ENCODE results near the gene ECI1. TPM values are rescaled to one million over a fixed set of nuclear protein-coding genes. Genes with fewer than 3 reads are reported as not detected.

Gene ECI1
- total RNA-seq, 1 donor from 2014 or later, result 38.7 TPM

DNA sequence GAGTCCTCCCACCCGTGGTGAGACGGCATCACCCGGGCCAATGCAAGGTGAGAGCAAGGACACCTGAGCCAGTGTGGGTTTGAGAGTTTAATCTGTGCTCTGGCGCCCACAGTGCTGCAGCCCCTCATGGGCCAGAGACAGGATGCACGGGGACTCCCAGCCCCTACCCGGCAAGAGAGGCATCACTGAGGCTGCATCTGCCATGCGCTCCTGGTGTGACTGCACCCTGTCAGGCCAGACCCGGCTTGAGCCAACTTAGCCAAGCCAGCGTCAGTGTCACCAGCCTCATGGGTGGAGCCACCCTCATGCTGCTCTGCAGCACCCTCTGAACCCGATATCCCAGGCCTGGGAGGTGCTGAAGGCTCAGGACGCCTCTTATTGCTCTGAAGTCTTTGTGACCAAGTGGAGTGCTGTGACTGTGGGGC is 39.5 kb downstream of the ECI1 start:
- Mint-ChIP-seq H3K4me1 (peaks cover 24% of the 10 kb centered on the region), H3K9me3 (no peaks in the 10 kb centered on the region), H3K27ac (peak overlapping the region; percentile 41), H3K36me3 (ENCODE audit: low read depth) (peaks cover 32% of the 10 kb centered on the region), H3K27me3 (no peaks in the 10 kb centered on the region), H3K4me3 (peak overlapping the region; percentile 64)
- intact Hi-C loops (cut with micrococcal nuclease), result loop anchor here (10.0 kb wide), 1 partner anchor 207 kb away; the partner anchor contains the start of gene ZNF598
- no peak for DNase-seq

DNA sequence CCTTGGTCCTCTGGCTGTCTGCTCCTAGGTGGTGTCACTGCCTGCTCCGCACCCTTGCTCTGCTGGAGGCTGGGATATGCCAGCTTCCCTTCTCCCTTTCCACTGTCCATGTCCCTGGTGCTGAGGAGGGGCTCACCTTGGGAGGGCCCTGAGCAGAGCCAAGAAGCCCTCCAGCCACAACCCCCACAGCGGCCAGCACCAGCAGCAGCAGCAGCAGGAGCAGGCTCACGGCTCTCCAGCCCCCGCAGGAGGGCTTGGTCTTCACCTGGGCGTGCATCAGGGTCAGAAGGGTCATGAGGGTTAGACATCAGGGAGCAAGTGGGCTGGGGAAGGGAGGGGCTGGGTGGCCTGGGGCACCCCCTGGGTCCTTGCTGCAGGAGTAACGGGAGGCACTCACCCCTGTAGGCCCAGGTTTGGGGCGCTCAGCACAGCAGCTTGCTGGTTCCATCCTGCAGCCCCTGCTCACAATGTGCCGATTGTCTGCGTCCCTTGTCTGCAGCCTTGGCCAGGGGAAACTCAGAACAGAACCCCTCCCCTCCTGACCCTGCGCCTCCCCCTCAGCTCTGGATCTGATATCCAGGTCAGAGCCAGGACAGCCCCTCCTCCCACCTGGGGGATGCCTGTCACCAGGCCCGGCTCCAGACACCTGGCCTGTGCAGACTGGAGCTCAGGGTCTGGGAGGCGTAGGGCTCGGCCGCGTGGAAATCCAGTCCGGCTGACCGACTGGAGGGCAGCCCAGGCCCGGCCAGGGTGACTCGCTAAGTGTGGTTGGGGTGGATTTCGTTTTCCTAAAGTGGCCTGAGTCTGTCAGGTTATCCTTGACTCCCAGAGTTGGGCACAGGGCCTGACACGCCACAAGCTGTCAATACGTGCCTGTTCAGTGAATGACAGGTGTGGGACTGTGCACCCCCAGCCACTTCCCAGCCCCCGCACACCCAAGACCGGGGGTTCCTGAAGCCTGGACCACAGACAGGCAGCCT is 40.7 kb downstream of the ECI1 start, which contains the start of gene BRICD5:
Gene BRICD5, minus strand, starts transcription at position 478 of the 980 bp plus-strand sequence. Its CDS starts 30 bp downstream, at position 448.
- DNase-seq, result no peak
- Mint-ChIP-seq H3K9me3 (no peaks in the 10 kb centered on the region), H3K4me1 (peaks cover 21% of the 10 kb centered on the region), H3K27me3 (no peaks in the 10 kb centered on the region), H3K4me3 (no peak within 1 kb of the TSS), H3K36me3 (ENCODE audit: low read depth) (peaks cover 35% of the 10 kb centered on the region), H3K27ac (no peak within 1 kb of the TSS)
- intact Hi-C loops (cut with micrococcal nuclease), result loop anchor here (10.0 kb wide), 1 partner anchor 206 kb away; the partner anchor contains the start of gene ZNF598

DNA sequence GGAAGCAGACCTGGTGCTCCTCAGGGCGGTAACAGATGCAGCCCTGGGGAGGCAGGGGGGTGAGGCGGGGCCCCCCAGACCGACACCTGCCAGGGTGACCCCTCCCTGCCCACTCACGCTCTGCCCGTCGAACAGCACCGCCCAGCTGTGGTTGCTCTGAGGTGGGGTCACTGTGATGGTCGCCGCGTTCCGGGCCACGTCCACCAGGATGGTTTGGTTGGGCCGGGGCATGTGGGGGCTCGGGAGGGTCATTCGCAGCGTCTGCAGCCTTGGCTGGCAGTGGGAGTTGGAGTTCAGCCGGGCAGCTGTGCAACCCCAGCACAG is 41.4 kb downstream of the ECI1 start:
- Mint-ChIP-seq H3K4me3 (no peak overlapping the region), H3K36me3 (ENCODE audit: low read depth) (peaks cover 35% of the 10 kb centered on the region), H3K27ac (no peak overlapping the region), H3K9me3 (no peaks in the 10 kb centered on the region), H3K27me3 (no peaks in the 10 kb centered on the region), H3K4me1 (peaks cover 21% of the 10 kb centered on the region)
- intact Hi-C loops (cut with micrococcal nuclease), result loop anchor here (10.0 kb wide), 1 partner anchor 205 kb away; the partner anchor contains the start of gene ZNF598
- no peak for DNase-seq

DNA sequence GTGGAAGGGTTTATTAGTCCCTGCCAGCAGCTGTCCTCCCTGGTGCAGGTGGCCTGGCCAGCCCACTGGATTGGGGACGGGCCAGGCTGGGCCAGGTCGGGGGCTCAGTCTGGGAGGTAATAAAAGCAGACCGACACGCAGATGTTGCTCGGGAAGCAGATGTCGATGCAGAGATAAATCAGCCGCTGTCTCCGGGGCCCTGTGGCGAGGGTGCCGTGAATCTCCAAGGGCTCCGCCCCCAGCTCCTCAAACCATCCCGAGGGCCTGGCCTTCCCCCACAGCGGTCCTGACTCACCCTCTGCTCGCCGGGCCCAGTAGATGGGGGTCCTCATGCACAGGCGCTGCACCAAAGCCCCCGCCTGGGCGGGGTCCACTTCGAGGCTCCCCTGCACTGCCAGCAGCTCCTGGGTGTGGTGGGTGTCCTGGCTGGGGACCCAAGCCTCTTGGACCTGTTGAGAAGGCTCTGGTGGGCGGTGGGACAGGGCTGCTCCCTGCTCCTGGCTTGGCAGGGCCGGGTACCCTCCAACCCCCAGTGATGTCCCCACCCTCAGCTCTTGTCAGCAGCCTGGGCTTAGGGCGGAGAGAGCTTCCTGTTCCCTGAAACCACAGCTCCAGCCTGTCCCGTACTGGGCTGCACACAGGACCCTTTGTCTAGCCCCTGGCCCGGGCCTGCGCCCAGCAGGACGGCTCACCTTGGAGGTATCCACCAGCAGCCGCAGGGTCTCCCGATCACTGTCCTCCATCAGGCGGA is 42.0 kb downstream of the ECI1 start:
- no peaks in the 10 kb centered on the region for H3K27me3 Mint-ChIP-seq

DNA sequence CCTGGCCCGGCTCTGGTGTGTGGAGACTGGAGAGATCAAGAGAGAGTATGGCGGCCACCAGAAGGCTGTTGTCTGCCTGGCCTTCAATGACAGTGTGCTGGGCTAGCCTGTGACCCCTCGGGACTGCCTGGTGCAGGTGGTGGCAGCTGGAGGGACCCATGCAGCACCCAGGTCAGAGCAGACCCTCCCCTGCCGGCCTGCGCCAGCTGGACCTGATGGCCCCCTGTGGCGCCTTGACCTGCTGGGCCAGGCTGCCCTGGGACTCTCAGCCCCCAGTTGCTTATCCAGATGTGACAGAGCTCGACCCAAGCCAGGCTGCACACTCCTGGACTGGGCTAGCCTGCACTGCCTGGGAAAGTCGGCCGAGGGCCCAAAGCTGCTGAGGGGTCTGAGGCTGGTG is 42.6 kb downstream of the ECI1 start:
- DNase-seq, result no peak
- no peaks in the 10 kb centered on the region for H3K27me3 Mint-ChIP-seq
- H3K36me3 Mint-ChIP-seq (ENCODE audit: low read depth), result peaks cover 35% of the 10 kb centered on the region
- H3K4me3 Mint-ChIP-seq, result no peak overlapping the region
- peaks cover 26% of the 10 kb centered on the region for H3K4me1 Mint-ChIP-seq
- H3K27ac Mint-ChIP-seq, result no peak overlapping the region
- no peaks in the 10 kb centered on the region for H3K9me3 Mint-ChIP-seq
- intact Hi-C loops (cut with micrococcal nuclease), result no loop called here

More for the DNA sequence above, 42.0 kb downstream of the ECI1 start:
- peaks cover 35% of the 10 kb centered on the region for H3K36me3 Mint-ChIP-seq (ENCODE audit: low read depth)
- intact Hi-C loops (cut with micrococcal nuclease), result loop anchor here (10.0 kb wide), 1 partner anchor 205 kb away; the partner anchor contains the start of gene ZNF598
- H3K27ac Mint-ChIP-seq, result no peak overlapping the region
- DNase-seq, result no peak
- no peaks in the 10 kb centered on the region for H3K9me3 Mint-ChIP-seq
- no peak overlapping the region for H3K4me3 Mint-ChIP-seq
- peaks cover 24% of the 10 kb centered on the region for H3K4me1 Mint-ChIP-seq

DNA sequence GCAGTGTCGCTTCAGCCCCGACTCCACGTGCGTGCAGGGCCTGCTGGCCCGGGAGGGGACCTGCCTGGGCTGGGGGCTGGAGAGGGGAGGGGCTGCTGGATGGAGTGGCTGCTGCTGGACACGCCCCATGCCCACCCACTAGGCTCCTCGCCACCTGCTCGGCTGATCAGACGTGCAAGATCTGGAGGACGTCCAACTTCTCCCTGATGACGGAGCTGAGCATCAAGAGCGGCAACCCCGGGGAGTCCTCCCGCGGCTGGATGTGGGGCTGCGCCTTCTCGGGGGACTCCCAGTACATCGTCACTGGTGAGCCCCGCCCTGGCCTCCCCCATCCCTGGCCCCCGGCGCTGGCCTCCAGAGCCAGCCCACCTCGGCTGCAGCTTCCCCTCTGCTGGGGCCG is 43.1 kb downstream of the ECI1 start:
- peaks cover 32% of the 10 kb centered on the region for H3K36me3 Mint-ChIP-seq (ENCODE audit: low read depth)

DNA sequence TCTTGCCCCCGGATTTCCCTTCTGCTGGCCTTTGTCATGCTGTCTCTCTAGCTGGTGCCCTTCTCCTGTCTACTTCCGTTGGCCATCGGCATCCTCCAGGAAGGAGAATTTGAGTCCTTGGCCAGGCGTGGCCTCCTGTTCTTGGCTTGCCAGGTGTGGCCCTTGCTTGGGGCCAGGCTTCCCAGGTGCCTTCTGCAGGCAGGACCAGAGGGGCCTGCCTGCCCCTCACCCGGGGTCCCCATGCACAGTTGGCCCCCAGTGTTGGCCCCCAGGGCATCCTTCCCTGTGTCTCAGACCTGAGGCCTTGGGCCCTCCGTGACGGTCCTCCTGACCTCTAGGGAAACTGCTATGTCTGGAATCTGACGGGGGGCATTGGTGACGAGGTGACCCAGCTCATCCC is 43.5 kb downstream of the ECI1 start:
- Mint-ChIP-seq H3K9me3 (no peaks in the 10 kb centered on the region), H3K27ac (peak overlapping the region; percentile 76), H3K27me3 (no peaks in the 10 kb centered on the region), H3K36me3 (ENCODE audit: low read depth) (peaks cover 29% of the 10 kb centered on the region), H3K4me1 (peaks cover 22% of the 10 kb centered on the region), H3K4me3 (peak overlapping the region; percentile 90)
- intact Hi-C loops (cut with micrococcal nuclease), result no loop called here
- DNase-seq, result no peak

More for the DNA sequence above, 43.1 kb downstream of the ECI1 start:
- Mint-ChIP-seq H3K9me3 (no peaks in the 10 kb centered on the region), H3K4me3 (no peak overlapping the region), H3K27ac (no peak overlapping the region), H3K27me3 (no peaks in the 10 kb centered on the region), H3K4me1 (peaks cover 26% of the 10 kb centered on the region)
- DNase-seq, result peak; percentile 62
- intact Hi-C loops (cut with micrococcal nuclease), result no loop called here

DNA sequence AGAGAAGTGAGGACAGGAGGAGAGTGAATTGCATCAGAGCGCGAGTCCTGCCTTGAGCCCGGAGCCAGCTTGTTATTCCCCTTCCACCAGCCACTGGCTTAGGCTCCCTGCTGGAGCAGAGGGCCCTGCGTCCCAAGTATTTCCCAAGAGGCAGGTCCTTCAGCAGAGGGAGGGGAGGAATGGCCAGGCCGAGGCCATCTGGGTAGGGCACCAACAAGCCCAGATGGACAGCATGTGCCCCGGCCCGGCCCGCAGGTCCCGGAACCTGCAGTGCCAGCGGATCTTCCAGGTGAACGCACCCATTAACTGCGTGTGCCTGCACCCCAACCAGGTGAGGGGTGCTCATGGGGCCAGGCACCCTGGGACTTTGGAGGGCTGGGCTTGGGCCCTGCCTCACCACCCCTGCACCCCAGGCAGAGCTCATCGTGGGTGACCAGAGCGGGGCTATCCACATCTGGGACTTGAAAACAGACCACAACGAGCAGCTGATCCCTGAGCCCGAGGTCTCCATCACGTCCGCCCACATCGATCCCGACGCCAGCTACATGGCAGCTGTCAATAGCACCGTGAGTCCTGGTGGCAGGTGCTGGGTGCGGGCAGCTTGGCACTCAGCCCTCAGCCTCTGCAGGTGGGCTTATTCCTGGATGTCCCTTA is 44.5 kb downstream of the ECI1 start:
- Mint-ChIP-seq H3K9me3 (no peaks in the 10 kb centered on the region), H3K36me3 (ENCODE audit: low read depth) (peaks cover 22% of the 10 kb centered on the region), H3K4me1 (peaks cover 17% of the 10 kb centered on the region), H3K4me3 (peak overlapping the region; percentile 90), H3K27me3 (peaks cover 4% of the 10 kb centered on the region), H3K27ac (no peak overlapping the region)
- DNase-seq, result peak; percentile 65
- intact Hi-C loops (cut with micrococcal nuclease), result no loop called here

DNA sequence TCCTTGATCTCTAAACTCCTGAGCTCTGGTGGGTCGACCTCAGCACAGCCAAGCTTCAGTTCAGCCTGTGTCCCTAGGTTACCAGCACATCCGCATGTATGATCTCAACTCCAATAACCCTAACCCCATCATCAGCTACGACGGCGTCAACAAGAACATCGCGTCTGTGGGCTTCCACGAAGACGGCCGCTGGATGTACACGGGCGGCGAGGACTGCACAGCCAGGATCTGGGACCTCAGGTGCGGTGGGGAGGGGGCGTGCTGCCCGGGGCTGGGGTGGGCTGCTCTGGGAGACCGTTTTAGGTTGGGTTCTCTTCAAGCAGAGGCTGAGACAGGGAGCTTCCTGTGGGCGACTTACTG is 45.0 kb downstream of the ECI1 start:
- DNase-seq, result no peak
- peak overlapping the region; percentile 72 for H3K27ac Mint-ChIP-seq
- H3K4me3 Mint-ChIP-seq, result peak overlapping the region; percentile 90
- peaks cover 15% of the 10 kb centered on the region for H3K4me1 Mint-ChIP-seq
- intact Hi-C loops (cut with micrococcal nuclease), result no loop called here
- H3K9me3 Mint-ChIP-seq, result no peaks in the 10 kb centered on the region
- H3K36me3 Mint-ChIP-seq (ENCODE audit: low read depth), result peaks cover 20% of the 10 kb centered on the region
- H3K27me3 Mint-ChIP-seq, result peaks cover 4% of the 10 kb centered on the region

DNA sequence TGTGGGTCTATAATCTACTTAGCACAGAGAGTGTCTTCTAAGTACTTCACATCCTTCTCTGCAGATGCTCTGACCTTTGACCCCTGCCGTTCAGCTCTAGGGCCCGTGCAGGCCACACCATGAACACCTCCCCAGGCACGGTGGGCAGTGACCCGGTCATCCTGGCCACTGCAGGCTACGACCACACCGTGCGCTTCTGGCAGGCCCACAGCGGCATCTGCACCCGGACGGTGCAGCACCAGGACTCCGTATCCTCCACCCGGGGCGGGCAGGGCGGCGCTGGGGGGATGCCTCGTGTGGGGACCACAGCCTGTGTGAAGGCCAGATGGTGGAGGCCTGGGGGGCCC is 45.4 kb downstream of the ECI1 start:
- no peak for DNase-seq
- Mint-ChIP-seq H3K4me3 (peak overlapping the region; percentile 90), H3K36me3 (ENCODE audit: low read depth) (peaks cover 20% of the 10 kb centered on the region), H3K4me1 (peaks cover 15% of the 10 kb centered on the region), H3K9me3 (no peaks in the 10 kb centered on the region), H3K27ac (peak overlapping the region; percentile 72), H3K27me3 (peaks cover 4% of the 10 kb centered on the region)
- intact Hi-C loops (cut with micrococcal nuclease), result loop anchor here (1.0 kb wide), 2 partner anchors 9 to 17 kb away; partner anchors contain the start of gene E4F1

DNA sequence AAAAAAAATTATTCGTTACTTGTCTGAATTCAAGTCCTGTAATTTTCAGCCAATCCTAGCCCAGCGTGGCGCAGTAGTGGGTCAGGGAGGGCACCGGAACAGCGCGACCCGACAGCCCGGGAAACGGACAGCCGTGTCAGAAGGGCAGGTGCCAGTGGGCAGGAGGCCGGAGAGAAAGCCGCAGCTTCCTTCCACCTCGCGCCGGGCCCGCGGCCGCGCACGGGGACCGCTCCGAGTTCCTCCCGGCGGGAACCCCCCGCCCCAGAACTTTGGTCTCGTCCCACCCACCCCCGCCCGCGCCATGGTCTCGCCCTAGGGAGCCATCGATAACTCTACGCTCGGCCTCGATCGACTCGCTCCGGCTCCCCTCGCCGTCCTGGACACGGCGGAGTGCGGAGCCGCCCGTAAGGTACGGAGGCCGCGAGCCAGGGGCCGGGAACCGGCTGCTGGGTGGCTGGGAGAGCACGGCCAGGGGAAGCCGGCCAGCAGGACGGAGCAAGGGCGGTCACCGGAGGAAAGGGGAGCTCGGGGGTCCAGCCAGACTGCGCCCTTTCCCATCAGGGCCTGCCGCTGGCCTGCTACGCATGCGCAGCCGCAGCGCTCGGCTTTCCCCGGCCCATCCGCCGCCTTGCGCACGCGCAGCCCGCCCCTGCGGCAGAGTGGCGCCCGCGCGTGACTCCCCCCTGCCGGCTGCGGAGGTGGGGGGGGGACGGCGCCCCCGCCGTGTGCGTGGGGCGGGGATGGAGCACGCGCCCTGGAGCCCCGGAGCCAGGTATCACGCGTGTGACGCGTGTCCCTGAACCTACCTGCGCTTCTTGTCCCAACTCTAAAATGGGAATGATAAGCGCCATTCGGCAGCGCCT is 46.1 kb downstream of the ECI1 start, which contains the start of gene MLST8:
Gene MLST8, plus strand, starts transcription at position 351 of the 863 bp plus-strand sequence. CDS start 632 bp downstream, outside the sequence.
- peaks cover 5% of the 10 kb centered on the region for H3K27me3 Mint-ChIP-seq
- H3K4me3 Mint-ChIP-seq, result peak within 1 kb of the TSS; percentile 90
- H3K9me3 Mint-ChIP-seq, result no peaks in the 10 kb centered on the region
- DNase-seq, result peak; percentile 98
- intact Hi-C loops (cut with micrococcal nuclease), result loop anchor here (1.0 kb wide), 2 partner anchors 10 to 18 kb away; partner anchors contain the start of gene E4F1
- peak within 1 kb of the TSS; percentile 87 for H3K27ac Mint-ChIP-seq
- peaks cover 18% of the 10 kb centered on the region for H3K36me3 Mint-ChIP-seq (ENCODE audit: low read depth)
- H3K4me1 Mint-ChIP-seq, result peaks cover 15% of the 10 kb centered on the region

DNA sequence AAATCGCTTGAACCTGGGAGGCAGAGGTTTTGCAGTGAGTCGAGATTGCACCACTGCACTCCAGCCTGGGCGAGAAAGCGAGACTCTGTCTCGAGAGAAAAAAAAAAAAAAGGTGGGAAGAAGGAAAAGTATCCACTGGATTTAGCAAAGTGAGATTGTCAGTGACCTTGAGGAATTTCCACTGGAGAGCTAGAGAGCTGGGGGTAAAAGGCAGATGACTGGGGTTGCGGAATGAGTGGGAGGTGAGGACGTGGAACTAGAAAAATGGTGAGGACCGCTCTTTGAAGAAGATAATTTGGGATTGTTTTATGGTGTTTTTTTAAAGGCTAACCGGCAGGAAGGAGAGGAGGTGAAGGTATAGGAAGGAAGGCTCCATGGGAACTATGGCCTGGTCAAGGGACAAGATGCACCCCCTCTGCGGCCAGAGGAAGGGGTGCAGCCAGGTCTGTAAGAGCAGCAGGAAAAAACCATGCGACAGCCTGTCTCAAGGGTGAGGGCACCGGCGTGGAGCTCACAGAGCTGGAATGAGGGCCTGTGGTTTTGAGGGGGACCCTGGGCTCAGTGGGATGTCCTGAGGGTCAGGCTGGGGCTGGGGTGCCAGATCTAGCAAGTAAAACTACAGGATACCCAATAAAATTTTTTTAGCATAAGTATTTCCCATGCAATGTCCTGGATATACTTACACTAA is 46.8 kb downstream of the ECI1 start:
- H3K36me3 Mint-ChIP-seq (ENCODE audit: low read depth), result peaks cover 17% of the 10 kb centered on the region
- H3K4me3 Mint-ChIP-seq, result peak overlapping the region; percentile 90
- H3K4me1 Mint-ChIP-seq, result peaks cover 15% of the 10 kb centered on the region
- H3K9me3 Mint-ChIP-seq, result no peaks in the 10 kb centered on the region
- no peak for DNase-seq
- H3K27me3 Mint-ChIP-seq, result peaks cover 10% of the 10 kb centered on the region
- intact Hi-C loops (cut with micrococcal nuclease), result loop anchor here (1.0 kb wide), 2 partner anchors 11 to 19 kb away; partner anchors contain the start of gene E4F1
- H3K27ac Mint-ChIP-seq, result peak overlapping the region; percentile 72

Measured in activated CD4-positive, alpha-beta T cell treated with anti-CD3 and anti-CD28 coated beads, Interleukin-2, amount 10 ng/mL, durations not matched to agents 24 days and 14 days (primary cell).